ENCODE results near the gene TNS1.

Gene TNS1

GRCh38 chr2:217998926-217999594 lies 3.7 kb downstream of the TNS1 start:
- DNase-seq, result no peak

GRCh38 chr2:217997510-217997909 lies 5.3 kb downstream of the TNS1 start:
- no peak for DNase-seq

GRCh38 chr2:217996361-217996760 lies 6.4 kb downstream of the TNS1 start:
- DNase-seq, result no peak

GRCh38 chr2:217995731-217996231 lies 7.0 kb downstream of the TNS1 start:
- DNase-seq, result no peak

GRCh38 chr2:217994776-217995274 lies 8.0 kb downstream of the TNS1 start:
- no peak for DNase-seq

- DNase-seq, result peak in 3 of 5 donors; percentile 16 to 35 (median 21)
Measured at GRCh38 chr2:217993817-217994463, 8.9 kb downstream of the TNS1 start.

GRCh38 chr2:217993138-217993537 lies 9.7 kb downstream of the TNS1 start:
- DNase-seq, result no peak

- DNase-seq, result no peak
Measured at GRCh38 chr2:217992061-217992460, 10.7 kb downstream of the TNS1 start.

- DNase-seq, result no peak
Measured at GRCh38 chr2:217990791-217991465, 11.9 kb downstream of the TNS1 start.

- DNase-seq, result no peak
Measured at GRCh38 chr2:217990389-217990788, 12.4 kb downstream of the TNS1 start.

- no peak for DNase-seq
Measured at GRCh38 chr2:217989221-217989948, 13.4 kb downstream of the TNS1 start.

- DNase-seq, result no peak
Measured at GRCh38 chr2:217988840-217989204, 14.0 kb downstream of the TNS1 start.

- DNase-seq, result peak in 3 of 5 donors; percentile 18 to 41 (median 26)
Measured at GRCh38 chr2:217988014-217988839, 14.6 kb downstream of the TNS1 start.

- no peak for DNase-seq
Measured at GRCh38 chr2:217987391-217987790, 15.4 kb downstream of the TNS1 start.

- no peak for DNase-seq
Measured at GRCh38 chr2:217986256-217986961, 16.4 kb downstream of the TNS1 start.

GRCh38 chr2:217983276-217984233 lies 19.2 kb downstream of the TNS1 start:
- DNase-seq, result no peak

- DNase-seq, result no peak
Measured at GRCh38 chr2:217981971-217982370, 20.8 kb downstream of the TNS1 start.

- no peak for DNase-seq
Measured at GRCh38 chr2:217981084-217981730, 21.6 kb downstream of the TNS1 start.

GRCh38 chr2:217980591-217980990 lies 22.2 kb downstream of the TNS1 start:
- no peak for DNase-seq

GRCh38 chr2:217980036-217980435 lies 22.8 kb downstream of the TNS1 start:
- no peak for DNase-seq

Measured in T-helper 1 cell (primary cell).